GM12878 (cell line): ENCODE data around the gene NFIX. TPM values are rescaled to one million over a fixed set of nuclear protein-coding genes. Genes with fewer than 3 reads are reported as not detected.

Experiments
- ATAC-seq: fragments of 200-7000 bp; cut with Tn5 transposase; 3 replicates; pipeline ENCODE4 v1.9.1; 2020; ENCODE audit warnings: mild to moderate bottlenecking, moderate library complexity
- BruUV-seq: library from RNA; stranded (reverse); fragments of 400-500 nt; replicated peaks from 2 replicates; lab custom pipeline; 2021; lab: Mats Ljungman, UMichigan
- CTCF ChIA-PET: fragments of 300-600 bp; sonication (Branson Sonifier 250); formaldehyde crosslinking; extraction: SDS; loops from one replicate; lab custom pipeline; 2021; ENCODE audit warnings: inconsistent platforms; lab: Yijun Ruan, JAX
- POLR2A ChIA-PET: fragments of 350-600 bp; formaldehyde crosslinking; extraction: SDS; loops from one replicate; lab custom pipeline; 2021; ENCODE audit warnings: inconsistent platforms; lab: Charles Lee
- RAD21 ChIA-PET: fragments of 300-600 bp; sonication (Branson Sonifier 250); formaldehyde crosslinking; loops from one replicate; lab custom pipeline; 2023; ENCODE audit warnings: antibody characterized with exemption; ENCODE audit not compliant: unreplicated experiment; lab: Charles Lee
- SMC1A ChIA-PET: fragments of 300-600 bp; sonication (Branson Sonifier 250); formaldehyde crosslinking; loops from one replicate; lab custom pipeline; 2023; ENCODE audit not compliant: unreplicated experiment, uncharacterized antibody; lab: Charles Lee
- DNase-seq: peaks from one replicate; pipeline ENCODE4 v3.0.0-alpha.2; 2011; ENCODE audit warnings: low read depth, low spot score
- FAIRE-seq: peaks from 3 replicates; lab custom pipeline; 2011; peaks lifted over from hg19 to GRCh38; lab: Jason Lieb, UNC
- H2AFZ ChIP-seq: 2 replicates; pipeline ENCODE4 v1.6.0; 2011; ENCODE audit warnings: low read depth, low read length, control low read depth; ENCODE audit not compliant: control insufficient read depth
- H3K27ac ChIP-seq: 2 replicates; pipeline ENCODE4 v1.5.1; 2011; ENCODE audit warnings: control low read depth; ENCODE audit not compliant: control insufficient read depth, insufficient read depth
- H3K27me3 ChIP-seq, 2 experiments: replicated peaks in 1 of 2; 2 replicates each; pipeline versions ENCODE4 v1.6.0 to v1.6.1; 2011; ENCODE audit warnings: low read length in 1 of 2; ENCODE audit not compliant: control insufficient read depth in 2 of 2, insufficient read depth in 2 of 2
- H3K36me3 ChIP-seq, 2 experiments: 2 replicates each; pipeline ENCODE4 v1.5.1; 2011; ENCODE audit warnings: low read length in 1 of 2; ENCODE audit not compliant: control insufficient read depth in 2 of 2, insufficient read depth in 2 of 2
- H3K4me1 ChIP-seq: 2 replicates; pipeline ENCODE4 v1.6.1; 2011; ENCODE audit warnings: mild to moderate bottlenecking, low read length, moderate library complexity, mixed read lengths; ENCODE audit not compliant: control insufficient read depth, insufficient read depth
- H3K4me2 ChIP-seq: 2 replicates; pipeline ENCODE4 v1.6.0; 2011; ENCODE audit warnings: control low read depth; ENCODE audit not compliant: control insufficient read depth, insufficient read depth
- H3K4me3 ChIP-seq: fragments of 200-600 bp; sonication (generic); 2 replicates; pipeline ENCODE4 v1.5.1; 2016
- H3K79me2 ChIP-seq: 2 replicates; pipeline ENCODE4 v1.6.0; 2011; ENCODE audit warnings: low read length; ENCODE audit not compliant: control insufficient read depth, insufficient read depth
- H3K9ac ChIP-seq: 2 replicates; pipeline ENCODE4 v1.8.0; 2011; ENCODE audit warnings: low read length, control low read depth, mixed read lengths; ENCODE audit not compliant: control insufficient read depth, insufficient read depth
- H3K9me3 ChIP-seq: replicated peaks from 3 replicates; pipeline ENCODE4 v1.5.1; 2011; ENCODE audit warnings: mild to moderate bottlenecking, low read length; ENCODE audit not compliant: control insufficient read depth, insufficient read depth
- H4K20me1 ChIP-seq: 2 replicates; pipeline ENCODE4 v1.6.0; 2011; ENCODE audit not compliant: control insufficient read depth, insufficient read depth
- BMI1 ChIP-seq: fragments of 450-650 bp; IDR thresholded peaks from 2 replicates; pipeline ENCODE4 v1.6.1; 2016; ENCODE audit warnings: mild to moderate bottlenecking, moderate library complexity, borderline replicate concordance
- CHD4 ChIP-seq: fragments of 200-600 bp; sonication (generic); IDR thresholded peaks from 2 replicates; pipeline ENCODE4 v1.6.1; 2016; ENCODE audit warnings: mild to moderate bottlenecking
- ELK1 ChIP-seq: IDR thresholded peaks from 2 replicates; pipeline ENCODE4 v1.6.1; 2012; ENCODE audit warnings: low read depth, low read length, improper control_type of control experiment
- FOXM1 ChIP-seq: IDR thresholded peaks from 2 replicates; pipeline ENCODE4 v1.6.1; 2012; ENCODE audit warnings: low read depth, mild to moderate bottlenecking, inconsistent platforms, low read length, moderate library complexity
- HCFC1 ChIP-seq: fragments of 150-350 bp; IDR thresholded peaks from 2 replicates; pipeline ENCODE4 v1.6.1; 2014; ENCODE audit warnings: low read length
- IRF3 ChIP-seq: fragments of 450-650 bp; IDR thresholded peaks from 2 replicates; pipeline ENCODE4 v1.6.1; 2014; ENCODE audit warnings: mild to moderate bottlenecking
- IRF4 ChIP-seq: IDR thresholded peaks from 2 replicates; pipeline ENCODE4 v1.6.1; 2011; ENCODE audit warnings: low read depth, low read length
- KLF5 ChIP-seq: fragments of 450-650 bp; IDR thresholded peaks from 2 replicates; pipeline ENCODE4 v1.6.1; 2014; ENCODE audit warnings: mild to moderate bottlenecking; ENCODE audit not compliant: partially characterized antibody
- MEF2A ChIP-seq: IDR thresholded peaks from 2 replicates; pipeline ENCODE4 v1.6.1; 2011; ENCODE audit warnings: low read depth, mild to moderate bottlenecking, low read length, moderate library complexity; ENCODE audit not compliant: insufficient read depth
- MEF2B ChIP-seq: fragments of 450-650 bp; IDR thresholded peaks from 2 replicates; pipeline ENCODE4 v1.6.1; 2018; ENCODE audit warnings: mild to moderate bottlenecking, moderate library complexity; ENCODE audit not compliant: partially characterized antibody, poor library complexity, severe bottlenecking
- NFYB ChIP-seq: IDR thresholded peaks from 2 replicates; pipeline ENCODE4 v1.6.1; 2011; ENCODE audit warnings: low read depth, mild to moderate bottlenecking, low read length, improper control_type of control experiment, moderate library complexity; ENCODE audit not compliant: insufficient read depth
- PAX8 ChIP-seq: fragments of 450-650 bp; IDR thresholded peaks from 2 replicates; pipeline ENCODE4 v1.6.1; 2017; ENCODE audit warnings: mild to moderate bottlenecking, moderate library complexity
- RFX5 ChIP-seq: IDR thresholded peaks from 2 replicates; pipeline ENCODE4 v1.6.1; 2011; ENCODE audit warnings: low read depth, low read length, improper control_type of control experiment
- WRNIP1 ChIP-seq: IDR thresholded peaks from 2 replicates; pipeline ENCODE4 v1.6.1; 2011; ENCODE audit warnings: low read depth, low read length, improper control_type of control experiment, borderline replicate concordance
- ZSCAN29 ChIP-seq: fragments of 450-650 bp; IDR thresholded peaks from 2 replicates; pipeline ENCODE4 v1.6.1; 2017; ENCODE audit warnings: mild to moderate bottlenecking, moderate library complexity
- WGBS: methylation state at CpG from one replicate; pipeline ENCODE4 v1.1.6; 2016; ENCODE audit warnings: low lambda C conversion rate; ENCODE audit not compliant: insufficient replicate concordance, insufficient coverage; ENCODE audit errors: missing lambda C conversion rate; 5-methylcytosine and 5-hydroxymethylcytosine counted together
- in situ Hi-C: fragments of 300-500 bp; cut with MboI; formaldehyde crosslinking; loops from 9 replicates; pipeline ENCODE4 v1.14.3; 2018; ENCODE audit warnings: mixed read lengths
- intact Hi-C: fragments of 100-400 bp; cut with micrococcal nuclease; formaldehyde crosslinking; loops from one replicate; pipeline ENCODE4 v1.14.2; 2022; ENCODE audit not compliant: unreplicated experiment
- polyA plus RNA-seq, 11 experiments: library from polyadenylated mRNA; depleted of rRNA in 4 of 11; unstranded in 6 of 11; stranded (reverse) in 5 of 11; fragments of >200 nt; fragmentation: Nextera tagmentation in 4 of 11; fragmentation: Illumina TruSeq in 1 of 11; extraction: Ambion mirVana in 4 of 11; extraction: Trizol in 1 of 11; gene quantifications; 1 replicate in 1 of 11; 2 replicates in 10 of 11; pipeline versions ENCODE4 v1.2.1 to v1.2.3, GENCODE V29; 2011 to 2016; ENCODE audit warnings: inconsistent platforms in 2 of 11, missing spikeins in 2 of 11, low read depth in 1 of 11
- total RNA-seq, 4 experiments: library from RNA; depleted of rRNA in 3 of 4; stranded (reverse); fragments of >200 nt in 3 of 4; fragmentation: Illumina TruSeq in 1 of 4; extraction: Trizol in 1 of 4; gene quantifications; 2 replicates each; pipeline versions ENCODE4 v1.2.1 to v1.2.3, GENCODE V29; 2013 to 2021

NFIX gene
- total and polyA plus RNA-seq, 10 of the 15 experiments (the other 5 are each of a cell fraction or from before 2014, with no cell fraction given), result 0.02 to 2.2 (median 0.28) TPM

- no peak for ATAC-seq
- 71% methylated on average over 7 of the region's 7 CpGs for WGBS
These were observed 52.1 kb downstream of the NFIX start for GRCh38 chr19:13047374-13047773.

More at GRCh38 chr19:13047374-13047773, 52.1 kb downstream of the NFIX start:
- SMC1A ChIA-PET, result no interaction called here
- no peak overlapping the region for H2AFZ ChIP-seq
- POLR2A ChIA-PET, result no interaction called here
- CTCF ChIA-PET, result interaction anchor here (1.6 to 1.7 kb wide), 2 partner anchors 14 to 62 kb away, joined by 3 to 7 read pairs; no protein-coding TSS in a partner anchor
- no peaks in the 10 kb centered on the region for H3K79me2 ChIP-seq
- H3K27me3 ChIP-seq, result peaks cover 0 to 9% of the 10 kb centered on the region in 2 experiments; a peak in 3 of 4 replicates
- DNase-seq, result no peak
- no peaks in the 10 kb centered on the region for H3K9me3 ChIP-seq
- RAD21 ChIA-PET, result interaction anchor here (0.8 kb wide), 1 partner anchor 15 kb away, joined by 3 read pairs; no protein-coding TSS in a partner anchor
- H3K4me2 ChIP-seq, result no peak overlapping the region
- in situ Hi-C loops, result no loop called here
- no peaks in the 10 kb centered on the region for H3K36me3 ChIP-seq
- TF ChIP-seq KLF5 (no peak), FOXM1 (no peak), MEF2B (no peak), CHD4 (no peak), IRF4 (no peak), IRF3 (no peak), ZSCAN29 (no peak), HCFC1 (no peak), MEF2A (no peak), NFYB (no peak), BMI1 (no peak), WRNIP1 (no peak), PAX8 (no peak), RFX5 (no peak), ELK1 (no peak)
- TF ChIP-seq, all 136 proteins: peak for 0
- H3K9ac ChIP-seq, result no peak overlapping the region
- H3K27ac ChIP-seq, result no peak overlapping the region
- intact Hi-C loops, result no loop called here
- H3K4me1 ChIP-seq, result no peaks in the 10 kb centered on the region
- H3K4me3 ChIP-seq, result no peak overlapping the region
- no peak for FAIRE-seq
- BruUV-seq, result no TSS peak
- no peaks in the 10 kb centered on the region for H4K20me1 ChIP-seq
